Activated CD4-positive, alpha-beta T cell treated with anti-CD3 and anti-CD28 coated beads, Interleukin-2, amount 50 U/mL, for 4 hours (primary cell): Measurements from ENCODE around the gene DNAJC22.
"Not testable (repeated sequence)": the region's sequence is repeated elsewhere in the genome, so short reads cannot be mapped to it uniquely, and the experiment has no call there.

ENCODE experiments used
- DNase-seq, 2 experiments: peaks; one replicate each; pipeline ENCODE4 v3.0.0-alpha.2; 2020

Gene DNAJC22

GRCh38 chr12:49375406-49375805 lies 28.7 kb downstream of the DNAJC22 start:
- no peak for DNase-seq

GRCh38 chr12:49377386-49377785 lies 30.7 kb downstream of the DNAJC22 start:
- no peak for DNase-seq

- not testable (repeated sequence) for DNase-seq
These were observed 33.5 kb downstream of the DNAJC22 start for GRCh38 chr12:49380184-49380583.

GRCh38 chr12:49388682-49389386 lies 42.1 kb downstream of the DNAJC22 start:
- DNase-seq: peak; percentile 47 to 50

GRCh38 chr12:49389387-49389703 lies 42.7 kb downstream of the DNAJC22 start:
- no peak for DNase-seq

GRCh38 chr12:49397000-49397399 lies 50.3 kb downstream of the DNAJC22 start:
- no peak for DNase-seq

GRCh38 chr12:49400304-49400703 lies 53.6 kb downstream of the DNAJC22 start:
- no peak for DNase-seq
